ENCODE measurements around the gene CCDC85C. TPM values are rescaled to one million over a fixed set of nuclear protein-coding genes. Genes with fewer than 3 reads are reported as not detected.
"Not testable (repeated sequence)": the region's sequence is repeated elsewhere in the genome, so short reads cannot be mapped to it uniquely, and the experiment has no call there.

The CCDC85C gene
- 10 to 100 TPM; 23.7 to 27.9 (median 25.4) TPM for polyA plus RNA-seq (ENCODE audit: insufficient read length in 3 of 3)

- no peak for DNase-seq (ENCODE audit: low read depth in 3 of 3, low spot score in 2 of 3)
These were observed at the start of gene CCDC85C for GRCh38 chr14:99603471-99604277. Gene CCDC85C, minus strand, starts transcription at chr14:99604207. Its CDS starts 248 bp downstream, at chr14:99603959.

- DNase-seq (ENCODE audit: low read depth in 3 of 3, low spot score in 2 of 3) = no peak
These were observed 48.1 kb upstream of the CCDC85C start for GRCh38 chr14:99651953-99652746.

GRCh38 chr14:99650189-99650588 lies 46.2 kb upstream of the CCDC85C start:
- DNase-seq (ENCODE audit: low read depth in 3 of 3, low spot score in 2 of 3) = no peak

GRCh38 chr14:99649643-99650042 lies 45.6 kb upstream of the CCDC85C start:
- no peak for DNase-seq (ENCODE audit: low read depth in 3 of 3, low spot score in 2 of 3)

- no peak for DNase-seq (ENCODE audit: low read depth in 3 of 3, low spot score in 2 of 3)
These were observed 45.2 kb upstream of the CCDC85C start for GRCh38 chr14:99649219-99649618.

- no peak for DNase-seq (ENCODE audit: low read depth in 3 of 3, low spot score in 2 of 3)
These were observed 44.2 kb upstream of the CCDC85C start for GRCh38 chr14:99648027-99648784.

- no peak for DNase-seq (ENCODE audit: low read depth in 3 of 3, low spot score in 2 of 3)
These were observed 43.4 kb upstream of the CCDC85C start for GRCh38 chr14:99647411-99647810.

- DNase-seq (ENCODE audit: low read depth in 3 of 3, low spot score in 2 of 3) = no peak
These were observed 41.8 kb upstream of the CCDC85C start for GRCh38 chr14:99645545-99646505.

- no peak for DNase-seq (ENCODE audit: low read depth in 3 of 3, low spot score in 2 of 3)
These were observed 40.9 kb upstream of the CCDC85C start, which contains the start of gene HHIPL1 for GRCh38 chr14:99644723-99645544. Gene HHIPL1, plus strand, starts transcription at chr14:99645129. Its CDS starts 79 bp downstream, at chr14:99645208.

GRCh38 chr14:99644035-99644587 lies 40.1 kb upstream of the CCDC85C start:
- no peak for DNase-seq (ENCODE audit: low read depth in 3 of 3, low spot score in 2 of 3)

- no peak for DNase-seq (ENCODE audit: low read depth in 3 of 3, low spot score in 2 of 3)
These were observed 39.3 kb upstream of the CCDC85C start for GRCh38 chr14:99643343-99643742.

GRCh38 chr14:99642771-99643170 lies 38.8 kb upstream of the CCDC85C start:
- DNase-seq (ENCODE audit: low read depth in 3 of 3, low spot score in 2 of 3) = not testable (repeated sequence)

GRCh38 chr14:99637624-99638023 lies 33.6 kb upstream of the CCDC85C start:
- no peak for DNase-seq (ENCODE audit: low read depth in 3 of 3, low spot score in 2 of 3)

- DNase-seq (ENCODE audit: low read depth in 3 of 3, low spot score in 2 of 3) = no peak
These were observed 32.5 kb upstream of the CCDC85C start for GRCh38 chr14:99636487-99636886.

GRCh38 chr14:99635116-99635515 lies 31.1 kb upstream of the CCDC85C start:
- no peak for DNase-seq (ENCODE audit: low read depth in 3 of 3, low spot score in 2 of 3)

GRCh38 chr14:99634443-99634842 lies 30.4 kb upstream of the CCDC85C start:
- DNase-seq (ENCODE audit: low read depth in 3 of 3, low spot score in 2 of 3) = no peak

- DNase-seq (ENCODE audit: low read depth in 3 of 3, low spot score in 2 of 3) = no peak
These were observed 29.9 kb upstream of the CCDC85C start for GRCh38 chr14:99633918-99634317.

GRCh38 chr14:99633141-99633540 lies 29.1 kb upstream of the CCDC85C start:
- DNase-seq (ENCODE audit: low read depth in 3 of 3, low spot score in 2 of 3) = no peak

All from right renal cortex interstitium (tissue), 3 donors.